H1 (cell line): Measurements from ENCODE around the gene CHCHD6. TPM values are rescaled to one million over a fixed set of nuclear protein-coding genes. Genes with fewer than 3 reads are reported as not detected.

Experiments used
- CTCF ChIA-PET: fragments of 300-600 bp; sonication (Branson Sonifier 250); formaldehyde crosslinking; loops from one replicate; lab custom pipeline; 2021; ENCODE audit not compliant: partially characterized antibody; lab: Charles Lee
- POLR2A ChIA-PET: fragments of 300-600 bp; sonication (Branson Sonifier 250); formaldehyde crosslinking; loops from one replicate; lab custom pipeline; 2021; ENCODE audit warnings: inconsistent platforms; ENCODE audit not compliant: partially characterized antibody; lab: Charles Lee
- DNase-seq, 2 experiments: peaks; one replicate each; pipeline versions ENCODE4 v3.0.0 to v3.0.0-alpha.2; 2010 to 2022; ENCODE audit warnings: low spot score in 2 of 2, low read depth in 1 of 2, mixed read lengths in 1 of 2
- FAIRE-seq: peaks from 2 replicates; lab custom pipeline; 2011; peaks lifted over from hg19 to GRCh38; lab: Jason Lieb, UNC
- H2AFZ ChIP-seq: 2 replicates; pipeline ENCODE4 v1.8.1; 2012; ENCODE audit warnings: low read length, inconsistent platforms
- H2AK5ac ChIP-seq: 2 replicates; pipeline ENCODE4 v1.6.1; 2013; ENCODE audit warnings: low read depth, low read length
- H2BK120ac ChIP-seq: replicated peaks from 2 replicates; pipeline ENCODE3; 2013; ENCODE audit warnings: low read depth, low read length, inconsistent platforms
- H2BK12ac ChIP-seq: 2 replicates; pipeline ENCODE4 v1.6.1; 2013; ENCODE audit warnings: low read depth, low read length
- H2BK15ac ChIP-seq: 2 replicates; pipeline ENCODE4 v1.6.1; 2013; ENCODE audit warnings: low read length
- H2BK20ac ChIP-seq: 2 replicates; pipeline ENCODE4 v1.6.1; 2013; ENCODE audit warnings: low read length
- H2BK5ac ChIP-seq: 2 replicates; pipeline ENCODE4 v1.6.1; 2013; ENCODE audit warnings: low read depth, low read length
- H3K14ac ChIP-seq: 2 replicates; pipeline ENCODE4 v1.6.1; 2013; ENCODE audit warnings: inconsistent platforms; ENCODE audit not compliant: insufficient read length
- H3K18ac ChIP-seq: 2 replicates; pipeline ENCODE4 v1.6.1; 2013; ENCODE audit warnings: low read length; ENCODE audit errors: extremely low read depth
- H3K23ac ChIP-seq: 2 replicates; pipeline ENCODE4 v1.6.1; 2013; ENCODE audit warnings: inconsistent platforms; ENCODE audit not compliant: insufficient read length
- H3K23me2 ChIP-seq: 2 replicates; pipeline ENCODE4 v1.6.1; 2013; ENCODE audit warnings: low read depth, low read length
- H3K27ac ChIP-seq: 2 replicates; pipeline ENCODE4 v1.6.1; 2011; ENCODE audit warnings: low read depth, low read length, inconsistent platforms
- H3K27me3 ChIP-seq, 4 experiments: replicated peaks in 1 of 4; 1 replicate in 1 of 4; 2 replicates in 3 of 4; pipeline versions ENCODE4 v1.6.1 to v1.8.1; 2011 to 2013; ENCODE audit warnings: low read length in 3 of 4, mild to moderate bottlenecking in 3 of 4, inconsistent platforms in 2 of 4, mixed read lengths in 2 of 4, moderate library complexity in 1 of 4; ENCODE audit not compliant: control insufficient read depth in 3 of 4, insufficient read depth in 3 of 4; ENCODE audit errors: extremely low read depth in 1 of 4
- H3K36me3 ChIP-seq, 4 experiments: 2 replicates each; pipeline versions ENCODE4 v1.6.1 to v1.8.1; 2011 to 2013; ENCODE audit warnings: mild to moderate bottlenecking in 4 of 4, low read length in 3 of 4, moderate library complexity in 2 of 4, control low read depth in 1 of 4, inconsistent platforms in 1 of 4; ENCODE audit not compliant: insufficient read depth in 4 of 4, control insufficient read depth in 2 of 4
- H3K4ac ChIP-seq: replicated peaks from 2 replicates; pipeline ENCODE3; 2013; ENCODE audit warnings: low read length, low read depth, mixed read lengths, inconsistent platforms; ENCODE audit not compliant: insufficient read length
- H3K4me1 ChIP-seq, 4 experiments: replicated peaks in 1 of 4; 1 replicate in 1 of 4; 2 replicates in 3 of 4; pipeline versions ENCODE4 v1.6.1 to v1.8.1; 2011 to 2013; ENCODE audit warnings: low read length in 3 of 4, inconsistent platforms in 2 of 4, mixed read lengths in 1 of 4; ENCODE audit not compliant: insufficient read depth in 4 of 4, control insufficient read depth in 3 of 4
- H3K4me2 ChIP-seq, 2 experiments: 2 replicates each; pipeline versions ENCODE4 v1.6.1 to v1.8.1; 2011 to 2013; ENCODE audit warnings: low read depth in 2 of 2, low read length in 2 of 2, control low read depth in 1 of 2, inconsistent platforms in 1 of 2, mild to moderate bottlenecking in 1 of 2; ENCODE audit not compliant: insufficient read depth in 1 of 2
- H3K4me3 ChIP-seq, 4 experiments: fragments of 200-600, 300-600 bp in 1 of 4; sonication (generic), shearing (Covaris generic), sonication (Bioruptor Twin) in 1 of 4; 2 replicates each; pipeline versions ENCODE4 v1.5.1 to v1.8.1; 2011 to 2016; ENCODE audit warnings: low read length in 4 of 4, low read depth in 3 of 4, control low read depth in 2 of 4, inconsistent platforms in 2 of 4, mild to moderate bottlenecking in 2 of 4, mixed read lengths in 1 of 4, moderate library complexity in 1 of 4; ENCODE audit not compliant: insufficient read depth in 2 of 4; ENCODE audit errors: extremely low read depth in 1 of 4
- H3K56ac ChIP-seq: replicated peaks from 2 replicates; pipeline ENCODE3; 2013; ENCODE audit warnings: low read depth, mild to moderate bottlenecking, mixed read lengths, low read length, inconsistent platforms; ENCODE audit not compliant: insufficient read length
- H3K79me1 ChIP-seq: 2 replicates; pipeline ENCODE4 v1.6.1; 2013; ENCODE audit warnings: low read depth, low read length, control low read depth
- H3K79me2 ChIP-seq, 2 experiments: 2 replicates each; pipeline versions ENCODE4 v1.6.1 to v1.8.1; 2012 to 2013; ENCODE audit warnings: low read length in 2 of 2, mild to moderate bottlenecking in 2 of 2, inconsistent platforms in 1 of 2; ENCODE audit not compliant: insufficient read depth in 2 of 2, control insufficient read depth in 1 of 2
- H3K9ac ChIP-seq, 4 experiments: replicated peaks in 1 of 4; 1 replicate in 1 of 4; 2 replicates in 3 of 4; pipeline versions ENCODE4 v1.6.1 to v1.8.1; 2011 to 2013; ENCODE audit warnings: low read depth in 3 of 4, low read length in 3 of 4, control low read depth in 2 of 4, mild to moderate bottlenecking in 2 of 4, moderate library complexity in 2 of 4, inconsistent platforms in 1 of 4; ENCODE audit errors: extremely low read depth in 1 of 4
- H3K9me3 ChIP-seq, 2 experiments: 2 replicates each; pipeline versions ENCODE4 v1.6.1 to v1.8.1; 2012 to 2013; ENCODE audit warnings: mild to moderate bottlenecking in 2 of 2, moderate library complexity in 2 of 2, control low read depth in 1 of 2, inconsistent platforms in 1 of 2, low read depth in 1 of 2, low read length in 1 of 2, mixed read lengths in 1 of 2; ENCODE audit not compliant: insufficient read depth in 2 of 2
- H4K20me1 ChIP-seq, 2 experiments: replicated peaks in 1 of 2; 2 replicates each; pipeline versions ENCODE3 to v1.8.1; 2011 to 2013; ENCODE audit warnings: inconsistent platforms in 2 of 2, low read length in 2 of 2, mild to moderate bottlenecking in 1 of 2; ENCODE audit not compliant: insufficient read depth in 2 of 2, control insufficient read depth in 1 of 2
- H4K5ac ChIP-seq: 2 replicates; pipeline ENCODE4 v1.6.1; 2013; ENCODE audit warnings: low read length, low read depth, mixed read lengths, inconsistent platforms; ENCODE audit not compliant: insufficient read length
- H4K8ac ChIP-seq: 2 replicates; pipeline ENCODE4 v1.8.0; 2013; ENCODE audit warnings: mild to moderate bottlenecking, moderate library complexity, low read length, inconsistent platforms; ENCODE audit not compliant: insufficient read depth; ENCODE audit errors: extremely low read depth
- H4K91ac ChIP-seq: replicated peaks from 2 replicates; pipeline ENCODE3; 2013; ENCODE audit warnings: low read length, mixed read lengths, inconsistent platforms; ENCODE audit not compliant: insufficient read length
- CBX5 ChIP-seq: fragments of 300-800, 300-1000 bp; sonication (generic); IDR thresholded peaks from 2 replicates; pipeline ENCODE4 v1.7.1; 2016; ENCODE audit warnings: antibody characterized with exemption, low read length, low read depth
- CHD2 ChIP-seq: IDR thresholded peaks from 2 replicates; pipeline ENCODE4 v1.6.1; 2012; ENCODE audit warnings: low read length, improper control_type of control experiment
- CTBP2 ChIP-seq: IDR thresholded peaks from 2 replicates; pipeline ENCODE4 v1.7.0; 2011; ENCODE audit warnings: borderline replicate concordance, mild to moderate bottlenecking, moderate library complexity, mixed read lengths, low read length; ENCODE audit not compliant: insufficient read depth, insufficient read length
- EGR1 ChIP-seq: IDR thresholded peaks from 2 replicates; pipeline ENCODE4 v1.6.1; 2011; ENCODE audit warnings: low read depth, low read length, borderline replicate concordance
- EP300 ChIP-seq, 2 experiments: IDR thresholded peaks; 1 replicate in 1 of 2; 2 replicates in 1 of 2; pipeline ENCODE4 v1.6.1; 2011 to 2012; ENCODE audit warnings: low read depth in 2 of 2, low read length in 2 of 2, mild to moderate bottlenecking in 2 of 2, borderline replicate concordance in 1 of 2, inconsistent platforms in 1 of 2, moderate library complexity in 1 of 2
- GTF2F1 ChIP-seq: IDR thresholded peaks from 2 replicates; pipeline ENCODE4 v1.6.1; 2012; ENCODE audit warnings: low read depth, low read length, improper control_type of control experiment, borderline replicate concordance
- HDAC6 ChIP-seq: IDR thresholded peaks from one replicate; pipeline ENCODE4 v1.7.1; 2012; ENCODE audit warnings: low read depth, mild to moderate bottlenecking, inconsistent platforms, low read length, moderate library complexity
- KDM5A ChIP-seq: fragments of 200-600 bp; IDR thresholded peaks from 2 replicates; pipeline ENCODE4 v1.7.1; 2012; ENCODE audit warnings: mild to moderate bottlenecking, low read length, inconsistent platforms, mixed read lengths
- NRF1 ChIP-seq: IDR thresholded peaks from 2 replicates; pipeline ENCODE4 v1.6.1; 2011; ENCODE audit warnings: mild to moderate bottlenecking, low read depth, low read length, improper control_type of control experiment
- POU5F1 ChIP-seq: IDR thresholded peaks from 2 replicates; pipeline ENCODE4 v1.6.1; 2011; ENCODE audit warnings: low read depth, mild to moderate bottlenecking, low read length, moderate library complexity
- RFX5 ChIP-seq: IDR thresholded peaks from 2 replicates; pipeline ENCODE4 v1.6.1; 2011; ENCODE audit warnings: low read depth, low read length, improper control_type of control experiment, borderline replicate concordance
- TBP ChIP-seq: IDR thresholded peaks from 2 replicates; pipeline ENCODE4 v1.6.1; 2011; ENCODE audit warnings: low read depth, low read length, improper control_type of control experiment
- TCF12 ChIP-seq: IDR thresholded peaks from 2 replicates; pipeline ENCODE4 v1.6.1; 2011; ENCODE audit warnings: low read depth, mild to moderate bottlenecking, low read length
- WGBS, 2 experiments: shearing (Covaris generic) in 1 of 2; methylation state at CpG; one replicate each; pipeline versions ENCODE4 v1.1.6 to v1.1.7; 2013 to 2015; ENCODE audit warnings: low lambda C conversion rate in 2 of 2, mixed read lengths in 2 of 2, inconsistent platforms in 1 of 2, low coverage in 1 of 2, missing lambda C conversion rate in 1 of 2; ENCODE audit not compliant: insufficient replicate concordance in 2 of 2, insufficient coverage in 1 of 2, insufficient read length in 1 of 2; ENCODE audit errors: extremely low coverage in 1 of 2, missing lambda C conversion rate in 1 of 2; 5-methylcytosine and 5-hydroxymethylcytosine counted together
- polyA plus RNA-seq, 7 experiments: library from polyadenylated mRNA; depleted of rRNA in 3 of 7; stranded (reverse) in 5 of 7; unstranded in 2 of 7; fragments of >200 nt in 5 of 7; fragments of 200-250 nt in 2 of 7; gene quantifications; 1 replicate in 5 of 7; 2 replicates in 1 of 7; 4 replicates in 1 of 7; pipeline versions ENCODE4 v1.2.1 to v1.2.3, GENCODE V29; 2011 to 2013; ENCODE audit warnings: missing spikeins in 2 of 7, mixed read lengths in 2 of 7
- total RNA-seq: library from RNA; stranded (reverse); fragmentation: NEBNext Ultra II Directional; extraction: Animal tissue kit (Norgen Biotek cat#: 25700); gene quantifications from 2 replicates; pipeline ENCODE4 v1.2.1, GENCODE V29; 2021
- TF ChIP-seq, protein P1 (sequence below): IDR thresholded peaks from 2 replicates; pipeline ENCODE4 v1.6.1; 2012; ENCODE audit warnings: inconsistent platforms

Gene CHCHD6
- total and polyA plus RNA-seq, 2 of the 8 experiments (the other 6 are each of a cell fraction or from before 2014, with no cell fraction given), result 32.4 to 37.6 TPM

DNA sequence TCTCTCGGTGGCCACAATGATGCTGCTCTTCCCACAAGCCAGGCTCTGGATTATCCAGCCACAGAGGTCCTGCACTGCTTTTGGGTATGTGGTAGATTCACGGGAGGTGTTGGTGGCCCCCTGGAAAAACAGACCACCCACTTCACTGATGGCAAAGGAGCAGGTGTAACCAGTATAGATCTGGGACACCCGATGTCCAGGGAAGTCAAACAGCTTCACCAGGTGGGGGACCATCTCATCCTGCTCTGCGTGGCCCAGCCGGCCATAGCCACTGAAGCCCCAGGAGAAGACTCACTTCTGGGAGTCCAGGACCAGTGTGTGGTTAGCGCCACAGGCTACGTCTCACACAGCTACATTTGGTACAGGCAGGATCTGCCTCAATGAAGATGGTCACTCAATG is 62.6 kb downstream of the CHCHD6 start:
- Histone ChIP-seq H3K14ac (no peak overlapping the region), H3K23me2 (no peaks in the 10 kb centered on the region), H3K27ac (no peak overlapping the region), H3K9ac (no peak overlapping the region), H3K9me3 (peaks cover 0 to 7% of the 10 kb centered on the region in 2 experiments; a peak in 2 of 4 replicates), H3K4ac (no peak overlapping the region), H2BK120ac (no peak overlapping the region), H2BK15ac (no peak overlapping the region), H3K79me2 (0 out of 4 replicates have a peak, but pooled peaks cover 0 to 8% of the 10 kb centered on the region in 2 experiments), H2BK5ac (no peak overlapping the region), H2BK12ac (no peak overlapping the region), H3K18ac (no peak overlapping the region), H3K23ac (no peak overlapping the region), H4K5ac (no peak overlapping the region), H3K27me3 (no peaks in the 10 kb centered on the region), H3K4me3 (no peak overlapping the region), H3K4me1 (peaks cover 0 to 3% (median 1%) of the 10 kb centered on the region in 4 experiments; a peak in 3 of 7 replicates), H2AFZ (no peak overlapping the region), H2BK20ac (no peak overlapping the region), H3K79me1 (no peaks in the 10 kb centered on the region), H4K20me1 (peaks cover 0 to 1% of the 10 kb centered on the region in 2 experiments), H3K56ac (no peak overlapping the region), H4K8ac (no peak overlapping the region), H3K4me2 (no peak overlapping the region), H3K36me3 (no peaks in the 10 kb centered on the region; a peak in 1 of 8 replicates), H2AK5ac (no peak overlapping the region), H4K91ac (no peak overlapping the region)
- TF ChIP-seq EGR1 (no peak), CBX5 (no peak), KDM5A (no peak), NRF1 (no peak), POU5F1 (no peak), HDAC6 (no peak), RFX5 (no peak), GTF2F1 (no peak), CHD2 (no peak), TBP (no peak), CTBP2 (no peak), EP300 (IDR thresholded peaks at IDR 0.05; ENCODE audit: borderline replicate concordance in 1 of 2, low read depth in 2 of 2, low read length in 2 of 2) (no peak), TCF12 (no peak)
- TF ChIP-seq, protein P1, sequence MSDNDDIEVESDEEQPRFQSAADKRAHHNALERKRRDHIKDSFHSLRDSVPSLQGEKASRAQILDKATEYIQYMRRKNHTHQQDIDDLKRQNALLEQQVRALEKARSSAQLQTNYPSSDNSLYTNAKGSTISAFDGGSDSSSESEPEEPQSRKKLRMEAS, result no peak
- FAIRE-seq (no peak), DNase-seq (no peak)
- POLR2A ChIA-PET, result no interaction called here
- CTCF ChIA-PET, result interaction anchor here (0.7 to 5.9 kb wide), 3 partner anchors 11 to 101 kb away, joined by 3 to 28 read pairs (median 5); no protein-coding TSS in a partner anchor
- 97% methylated on average over 6 of the region's 7 CpGs; no CpG with 5 or more reads in 1 of the 2 experiments for WGBS, 2 experiments
